HG02678 (cell line): ENCODE data around the gene SCNN1A.

Experiments used
- ATAC-seq: cut with Tn5 transposase; IDR thresholded peaks from one replicate; pipeline ENCODE4 v1.9.1; 2021; ENCODE audit warnings: mild to moderate bottlenecking, moderate library complexity; ENCODE audit not compliant: unreplicated experiment

Gene SCNN1A

DNA sequence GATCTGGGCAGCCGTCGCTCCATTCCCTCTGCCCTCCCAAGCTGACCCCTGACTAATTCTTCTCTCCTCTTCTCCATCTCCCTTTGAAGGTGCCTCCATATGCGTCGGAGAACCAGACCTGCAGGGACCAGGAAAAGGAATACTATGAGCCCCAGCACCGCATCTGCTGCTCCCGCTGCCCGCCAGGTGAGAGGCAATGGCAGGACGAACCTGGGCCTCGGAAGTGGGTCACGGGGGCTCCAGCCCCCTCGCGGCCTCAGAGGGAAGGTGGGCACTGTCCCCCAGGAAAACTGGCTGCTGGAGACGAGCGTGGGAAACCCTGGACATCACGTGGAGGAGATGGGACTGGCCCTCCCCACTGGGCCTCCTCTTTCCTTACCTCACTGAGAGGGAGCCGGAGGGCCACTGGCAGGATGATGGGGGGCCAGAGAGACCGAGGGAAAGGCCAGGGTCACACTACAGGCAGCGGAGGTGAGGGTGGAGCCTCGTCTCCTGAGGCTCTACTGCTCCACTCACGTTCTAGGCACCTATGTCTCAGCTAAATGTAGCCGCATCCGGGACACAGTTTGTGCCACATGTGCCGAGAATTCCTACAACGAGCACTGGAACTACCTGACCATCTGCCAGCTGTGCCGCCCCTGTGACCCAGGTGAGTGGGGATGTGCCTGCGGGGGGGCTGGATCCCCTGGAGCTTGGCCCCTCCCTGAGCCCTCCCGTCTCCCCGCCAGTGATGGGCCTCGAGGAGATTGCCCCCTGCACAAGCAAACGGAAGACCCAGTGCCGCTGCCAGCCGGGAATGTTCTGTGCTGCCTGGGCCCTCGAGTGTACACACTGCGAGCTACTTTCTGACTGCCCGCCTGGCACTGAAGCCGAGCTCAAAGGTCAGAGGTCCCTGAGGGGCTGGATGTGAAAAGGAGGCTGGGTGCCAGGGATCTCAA is 9.4 kb upstream of the SCNN1A start:
- no peak for ATAC-seq

GRCh38 chr12:6383572-6384498 is 8.5 kb upstream of the SCNN1A start, which contains the start of gene LTBR:
Gene LTBR (plus strand): TSS chr12:6384162. CDS start chr12:6384359, 197 bp downstream.
- no peak for ATAC-seq

DNA sequence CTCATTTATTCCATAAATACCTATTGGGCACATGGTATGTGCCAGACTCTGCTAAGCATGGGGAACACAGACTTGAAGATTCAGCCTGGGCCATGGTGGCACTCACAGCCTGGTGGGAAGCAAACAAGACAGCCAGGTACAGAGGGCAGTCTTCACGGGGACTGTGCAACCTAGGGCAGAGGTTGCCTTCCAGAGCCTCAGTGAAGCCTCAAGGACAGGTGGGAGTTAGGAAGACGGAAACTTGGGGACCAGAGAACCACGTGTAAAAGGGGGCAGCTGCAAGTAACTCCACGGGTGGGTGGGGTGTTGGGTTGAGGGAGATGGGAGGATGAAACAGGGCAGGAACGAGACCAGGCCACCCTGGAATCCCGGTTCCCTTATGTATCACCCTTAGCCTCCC is 7.6 kb upstream of the SCNN1A start:
- no peak for ATAC-seq

DNA sequence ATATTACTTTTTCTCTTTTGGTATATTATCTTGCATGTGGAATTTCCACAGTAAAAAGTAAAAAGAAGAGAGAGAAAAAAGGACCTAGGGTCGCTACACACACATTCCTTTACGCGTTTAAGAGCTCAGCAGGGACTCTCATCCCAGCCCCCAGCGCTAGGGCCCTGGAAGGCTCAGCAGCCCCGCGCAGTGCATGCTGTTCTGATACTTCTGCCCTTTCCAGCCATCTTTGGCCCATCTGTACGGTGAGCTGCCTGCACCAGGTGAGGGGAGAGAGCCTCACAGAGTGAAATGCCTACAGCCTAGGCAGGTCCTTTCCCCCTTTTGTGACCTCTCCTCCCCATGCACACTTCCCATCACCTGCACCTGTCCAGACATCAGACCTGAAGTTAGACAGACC is 7.0 kb upstream of the SCNN1A start:
- ATAC-seq, result no peak

GRCh38 chr12:6380141-6381121 is 5.1 kb upstream of the SCNN1A start:
- ATAC-seq, result no peak

DNA sequence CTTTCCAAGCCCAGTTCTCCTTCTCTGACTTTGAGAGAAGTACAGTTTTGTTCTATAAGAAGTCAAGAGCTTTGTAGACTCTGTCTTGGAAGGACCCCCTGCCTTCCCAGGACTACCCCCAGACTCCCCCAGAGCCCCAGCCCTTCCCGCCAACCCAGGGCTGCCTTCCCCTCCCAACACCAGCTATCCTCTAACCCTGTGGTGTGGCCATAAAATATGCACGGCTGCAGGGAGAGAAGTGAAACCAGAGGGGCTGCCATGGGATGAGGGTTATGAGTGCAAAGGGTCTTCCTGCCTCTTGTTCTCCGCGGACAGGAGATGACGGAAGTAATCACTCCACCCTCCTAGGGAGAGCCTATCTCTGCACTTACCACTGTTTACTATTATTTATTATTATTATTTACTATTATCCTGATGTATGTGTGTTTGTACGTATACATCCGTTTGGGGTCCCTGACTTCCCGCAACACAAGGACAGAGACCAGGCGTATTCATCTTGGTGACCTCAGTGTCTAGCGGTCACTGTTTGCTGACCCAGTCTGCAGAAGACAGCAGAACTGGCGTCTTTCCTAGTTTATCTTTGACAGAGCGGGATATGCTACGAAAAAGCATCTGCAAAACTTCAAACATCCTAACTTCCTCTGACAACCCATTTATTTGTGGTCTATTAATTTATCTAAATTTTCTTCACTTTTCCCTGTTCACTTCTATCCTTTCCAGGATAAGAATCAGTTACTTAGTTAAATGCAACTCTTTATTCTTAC is 3.5 kb upstream of the SCNN1A start:
- no peak for ATAC-seq

- no peak for ATAC-seq
Observed at GRCh38 chr12:6377667-6377994, 2.3 kb upstream of the SCNN1A start.

DNA sequence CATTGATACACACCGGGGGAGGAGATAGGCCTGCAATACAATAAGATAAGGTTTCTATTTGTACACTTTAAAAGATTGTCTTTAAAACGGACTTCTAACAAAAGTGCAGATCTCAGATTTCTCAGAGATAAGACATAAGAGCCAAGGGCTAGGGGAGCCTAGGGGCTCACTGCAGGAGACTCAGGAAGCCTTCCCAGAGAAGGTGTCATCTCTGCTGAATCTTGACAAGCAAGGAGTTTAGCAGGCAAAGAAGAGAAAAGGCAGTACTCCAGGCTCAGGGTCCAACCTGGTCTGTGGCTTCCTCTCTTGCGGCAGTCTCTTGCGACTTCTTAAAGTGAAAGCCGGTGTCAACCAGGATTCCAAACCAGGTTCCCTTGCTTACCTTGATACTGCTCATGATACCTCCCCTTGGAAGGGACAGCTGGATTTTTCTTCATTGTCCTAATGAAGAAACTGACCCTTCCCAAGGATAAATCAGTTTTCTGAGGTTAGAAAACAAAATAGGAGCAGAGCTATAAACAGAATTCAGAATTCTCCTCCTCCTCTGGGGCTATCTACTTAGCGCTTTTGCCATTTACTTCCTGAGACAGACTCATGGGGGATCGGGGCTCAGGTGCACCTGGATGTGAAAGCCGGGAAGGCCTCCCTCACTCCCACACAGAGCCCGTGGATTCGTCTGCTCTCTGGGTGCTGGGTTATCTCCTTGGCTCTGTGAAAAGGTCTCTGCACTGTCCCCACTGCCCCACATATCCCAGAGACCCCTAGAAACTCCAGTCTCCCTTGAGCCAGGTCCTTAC is 1.7 kb upstream of the SCNN1A start:
- ATAC-seq, result no peak

DNA sequence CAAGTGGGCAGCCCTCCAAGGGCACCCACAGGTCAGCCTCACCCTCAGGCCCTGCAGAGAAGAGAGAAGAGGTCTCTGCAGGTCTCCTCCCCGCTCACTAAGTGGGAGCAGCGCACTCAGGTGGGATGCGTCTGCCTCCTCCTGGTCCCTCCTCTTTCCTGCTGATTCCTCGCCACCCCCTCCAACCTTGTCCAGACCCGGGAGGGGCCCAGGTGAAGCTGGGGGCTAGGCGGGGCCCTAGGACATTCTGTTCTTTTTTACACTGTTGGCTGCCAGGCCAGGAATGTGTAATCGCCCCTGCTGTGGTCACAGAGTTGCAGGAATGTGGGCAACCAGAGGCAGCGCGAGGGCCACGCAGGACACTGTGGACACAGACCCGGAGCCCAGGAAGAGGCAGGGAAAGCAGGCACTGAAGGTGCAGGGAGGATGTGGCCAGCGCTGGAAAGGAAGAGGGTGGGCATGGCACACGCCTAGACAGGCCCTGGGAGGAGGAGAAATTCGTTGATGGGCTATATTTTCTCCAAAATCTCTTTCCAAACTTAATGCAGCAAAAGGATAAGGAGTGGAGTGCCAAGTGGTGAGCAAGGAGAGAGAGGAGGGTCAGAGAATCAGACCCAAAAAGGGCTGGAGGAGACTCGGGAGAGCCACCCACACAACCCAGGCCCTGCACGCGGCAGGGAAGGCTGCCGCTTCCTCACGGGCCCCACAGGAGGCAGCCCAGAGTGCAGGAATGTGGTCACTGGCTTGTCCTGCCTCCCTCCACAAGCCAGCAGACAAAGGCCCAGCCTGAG is 911 bp upstream of the SCNN1A start:
- ATAC-seq, result no peak

- ATAC-seq, result no peak
Observed at GRCh38 chr12:6374786-6375160, 590 bp downstream of the SCNN1A start.

- ATAC-seq, result no peak
Observed at GRCh38 chr12:6374028-6374785, 1.2 kb downstream of the SCNN1A start.

- ATAC-seq, result no peak
Observed at GRCh38 chr12:6373022-6373787, 2.2 kb downstream of the SCNN1A start.

DNA sequence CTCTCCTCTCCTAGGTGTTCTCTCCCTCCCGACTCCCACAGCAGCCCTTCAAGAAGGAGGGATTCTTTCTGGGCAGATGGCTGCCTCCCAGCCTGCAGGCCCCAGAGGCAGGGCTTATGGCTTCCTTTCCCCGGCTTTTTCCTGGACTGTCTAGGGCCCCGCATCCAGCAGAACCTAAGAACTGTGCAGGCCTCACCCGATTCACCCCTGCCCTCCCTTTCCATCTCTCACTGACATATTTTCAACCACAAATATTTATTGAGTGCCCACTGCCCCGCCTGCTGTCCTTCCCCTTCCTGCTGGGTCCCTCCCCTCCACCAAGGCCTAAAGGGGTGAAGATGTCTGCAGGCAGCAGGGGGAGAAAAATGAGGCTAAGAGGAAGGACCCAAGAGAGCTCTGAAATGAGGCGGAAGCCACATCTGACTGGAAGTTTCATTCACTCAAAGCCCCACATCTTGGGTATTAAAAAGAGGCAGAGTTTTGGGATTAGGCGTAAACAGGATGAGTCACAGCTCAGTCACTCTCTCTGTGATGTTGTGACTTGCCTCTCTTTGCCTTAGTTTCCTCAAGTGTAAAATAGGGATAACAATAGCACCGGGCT is 2.9 kb downstream of the SCNN1A start:
- ATAC-seq, result no peak

GRCh38 chr12:6370994-6371754 is 4.2 kb downstream of the SCNN1A start:
- ATAC-seq, result no peak

DNA sequence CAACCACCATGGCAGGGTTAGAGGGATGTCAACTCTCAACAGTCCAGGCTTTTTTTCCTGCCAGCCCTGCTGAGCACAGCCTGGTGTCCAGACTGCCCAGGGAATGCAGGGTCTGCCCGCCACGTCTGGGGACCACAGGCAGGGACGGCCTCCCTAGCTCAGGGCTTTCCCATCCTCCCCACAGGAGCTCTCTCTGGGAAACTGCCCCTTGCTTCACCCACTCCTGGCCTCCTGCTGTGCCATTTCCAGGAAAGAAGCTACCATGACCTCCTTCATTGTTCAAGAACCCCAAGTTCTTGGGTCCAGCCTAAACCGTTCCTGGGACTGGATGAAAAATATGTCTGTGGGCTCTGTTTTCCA is 4.8 kb downstream of the SCNN1A start:
- ATAC-seq, result no peak
